SK-N-MC (cell line): ENCODE measurements around the gene DISP2.

Source experiments
- DNase-seq: peaks from one replicate; pipeline ENCODE4 v3.0.0-alpha.2; 2011; ENCODE audit warnings: low read depth, low spot score
- H3K27ac ChIP-seq: fragments of 200-600 bp; sonication (generic); 2 replicates; pipeline ENCODE4 v1.5.1; 2016; ENCODE audit warnings: mixed run types
- H3K36me3 ChIP-seq: fragments of 200-600 bp; sonication (generic); 2 replicates; pipeline ENCODE4 v1.6.1; 2017; ENCODE audit warnings: antibody characterized with exemption, low read length, mixed read lengths; ENCODE audit not compliant: insufficient read depth
- H3K4me3 ChIP-seq: fragments of 200-600 bp; sonication (generic); 2 replicates; pipeline ENCODE4 v1.5.1; 2016
- H3K9ac ChIP-seq: fragments of 200-600 bp; sonication (generic); 2 replicates; pipeline ENCODE4 v1.8.0; 2017; ENCODE audit warnings: mixed run types, mixed read lengths; ENCODE audit not compliant: insufficient read length
- H3K9me3 ChIP-seq: fragments of 200-600 bp; sonication (generic); 2 replicates; pipeline ENCODE4 v1.6.1; 2017; ENCODE audit warnings: low read depth, mild to moderate bottlenecking, antibody characterized with exemption, low read length, moderate library complexity, mixed read lengths
- EZH2 ChIP-seq: fragments of 200-600 bp; sonication (generic); IDR thresholded peaks from one replicate; pipeline ENCODE4 v1.6.1; 2017; ENCODE audit warnings: antibody characterized with exemption
- FOXP2 ChIP-seq: optimal IDR thresholded peaks from 2 replicates; pipeline ENCODE3; 2011; ENCODE audit warnings: mild to moderate bottlenecking, moderate library complexity; ENCODE audit not compliant: insufficient read depth; ENCODE audit errors: extremely low read length, control extremely low read depth
- POLR2AphosphoS5 ChIP-seq: IDR thresholded peaks from 2 replicates; pipeline ENCODE4 v1.6.1; 2012; ENCODE audit warnings: mild to moderate bottlenecking, low read depth, low read length, borderline replicate concordance

Gene DISP2

GRCh38 chr15:40410476-40410875 is 52.5 kb downstream of the DISP2 start:
- no peak overlapping the region for H3K4me3 ChIP-seq
- peaks cover 48% of the 10 kb centered on the region for H3K36me3 ChIP-seq
- no peak overlapping the region for H3K27ac ChIP-seq
- DNase-seq = no peak
- TF ChIP-seq POLR2AphosphoS5 (no peak), EZH2 (no peak), FOXP2 (no peak)
- H3K9me3 ChIP-seq = no peaks in the 10 kb centered on the region
- no peak overlapping the region for H3K9ac ChIP-seq

DNA sequence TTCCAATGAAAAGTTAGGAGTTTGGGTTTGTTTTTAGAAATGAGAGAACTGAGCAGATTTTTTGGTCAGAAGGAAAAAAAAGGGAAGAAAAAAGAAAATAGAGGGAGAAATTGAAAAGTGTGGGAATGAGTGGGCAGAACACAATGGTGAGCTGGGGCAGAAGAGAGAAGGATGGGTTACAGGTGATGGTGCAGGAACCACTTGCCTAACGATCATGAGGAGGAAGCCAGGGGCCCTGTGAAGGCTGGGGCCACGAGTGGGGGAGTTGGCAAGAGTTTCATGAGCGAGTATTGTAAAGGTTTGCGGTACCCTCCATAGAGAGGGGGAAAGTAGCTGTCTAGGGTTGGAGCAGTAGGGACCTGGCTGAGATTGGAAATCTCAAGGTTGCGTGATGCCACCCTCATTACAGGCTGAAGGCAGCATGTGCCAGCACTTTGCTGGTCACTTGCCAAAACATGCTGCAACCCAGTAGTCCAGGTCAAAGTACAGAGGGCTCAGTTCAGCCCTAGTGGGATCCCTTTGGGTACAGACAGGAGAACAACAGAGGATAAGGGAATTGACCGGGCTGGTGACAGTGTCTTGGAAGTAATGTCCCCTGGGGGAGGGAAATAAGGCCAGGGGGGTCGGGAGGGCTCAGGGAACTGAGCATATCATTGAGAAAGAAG is 54.2 kb downstream of the DISP2 start:
- Histone ChIP-seq H3K36me3 (peaks cover 56% of the 10 kb centered on the region), H3K9ac (no peak overlapping the region), H3K27ac (no peak overlapping the region), H3K9me3 (no peaks in the 10 kb centered on the region), H3K4me3 (no peak overlapping the region)
- TF ChIP-seq FOXP2 (no peak), POLR2AphosphoS5 (no peak), EZH2 (no peak)
- DNase-seq = no peak

DNA sequence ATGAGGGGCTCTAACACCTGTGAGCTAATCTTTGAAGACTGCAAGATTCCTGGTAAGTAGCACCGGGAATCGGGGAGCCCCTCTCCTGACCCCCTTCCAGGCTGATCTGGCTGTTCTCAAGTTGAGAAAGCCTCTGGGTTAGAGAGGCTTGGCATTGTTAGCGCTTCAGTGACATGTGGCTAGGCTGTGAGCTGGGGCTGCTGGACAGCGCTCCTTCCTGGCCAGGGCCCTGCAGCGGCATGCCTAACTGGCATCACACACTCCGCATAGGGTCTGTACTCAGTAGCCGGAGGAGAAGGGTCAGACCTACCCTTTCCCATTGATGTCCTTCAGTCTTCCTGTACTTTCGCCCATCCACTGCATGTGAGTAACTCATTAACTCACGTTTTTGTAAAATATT is 55.0 kb downstream of the DISP2 start:
- no peak overlapping the region for H3K9ac ChIP-seq
- no peak for DNase-seq
- no peak overlapping the region for H3K27ac ChIP-seq
- TF ChIP-seq FOXP2 = no peak
- no peak for TF ChIP-seq POLR2AphosphoS5
- TF ChIP-seq EZH2 = no peak
- H3K9me3 ChIP-seq = no peaks in the 10 kb centered on the region
- no peak overlapping the region for H3K4me3 ChIP-seq
- H3K36me3 ChIP-seq = peaks cover 53% of the 10 kb centered on the region

DNA sequence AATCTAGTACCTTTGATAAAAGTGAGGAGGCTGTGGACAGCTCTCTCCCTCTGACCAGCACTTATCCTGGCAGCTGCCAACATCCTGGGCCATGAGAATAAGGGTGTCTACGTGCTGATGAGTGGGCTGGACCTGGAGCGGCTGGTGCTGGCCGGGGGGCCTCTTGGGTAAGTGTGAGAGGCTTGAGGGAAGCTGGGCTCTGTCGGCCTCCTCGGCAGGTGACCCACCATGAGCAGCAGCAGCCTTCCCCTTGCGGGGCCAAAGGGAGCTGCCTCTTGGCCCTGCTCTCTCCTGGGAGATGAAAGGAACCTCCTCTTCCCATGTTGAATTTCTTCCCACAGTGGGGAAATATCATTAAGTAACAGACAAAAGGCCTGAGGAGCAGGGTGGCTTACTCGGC is 56.8 kb downstream of the DISP2 start:
- no peak overlapping the region for H3K4me3 ChIP-seq
- no peak overlapping the region for H3K27ac ChIP-seq
- no peaks in the 10 kb centered on the region for H3K9me3 ChIP-seq
- DNase-seq = no peak
- TF ChIP-seq EZH2 = no peak
- TF ChIP-seq FOXP2 = no peak
- no peak for TF ChIP-seq POLR2AphosphoS5
- peaks cover 47% of the 10 kb centered on the region for H3K36me3 ChIP-seq
- H3K9ac ChIP-seq = no peak overlapping the region

DNA sequence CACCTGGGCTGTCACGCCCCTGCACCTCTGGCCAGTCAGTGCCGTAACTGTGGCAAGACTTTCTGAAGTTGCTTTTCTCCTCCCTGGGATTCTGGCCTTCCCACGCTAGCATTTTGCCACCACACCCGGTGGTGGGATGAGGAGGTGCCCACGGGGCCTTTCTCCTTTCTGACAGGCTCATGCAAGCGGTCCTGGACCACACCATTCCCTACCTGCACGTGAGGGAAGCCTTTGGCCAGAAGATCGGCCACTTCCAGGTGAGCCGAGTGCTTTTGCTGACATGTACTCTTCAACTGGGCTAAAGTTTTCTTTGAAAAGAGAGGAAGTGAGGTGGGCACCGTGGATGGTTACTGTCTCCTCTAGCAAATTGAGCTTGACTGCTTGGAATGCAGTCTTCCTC is 57.2 kb downstream of the DISP2 start:
- no peak for DNase-seq
- Histone ChIP-seq H3K36me3 (peaks cover 44% of the 10 kb centered on the region), H3K4me3 (no peak overlapping the region), H3K9me3 (no peaks in the 10 kb centered on the region), H3K27ac (no peak overlapping the region), H3K9ac (no peak overlapping the region)
- TF ChIP-seq FOXP2 (no peak), EZH2 (no peak), POLR2AphosphoS5 (no peak)

- no peaks in the 10 kb centered on the region for H3K9me3 ChIP-seq
- peaks cover 36% of the 10 kb centered on the region; the same call in 1 of the 2 replicates for H3K36me3 ChIP-seq
- TF ChIP-seq FOXP2 = no peak
- no peak for TF ChIP-seq EZH2
- TF ChIP-seq POLR2AphosphoS5 = no peak
- H3K4me3 ChIP-seq = no peak overlapping the region
- no peak overlapping the region for H3K9ac ChIP-seq
- no peak overlapping the region for H3K27ac ChIP-seq
- no peak for DNase-seq
Observed at GRCh38 chr15:40416056-40416455, 58.0 kb downstream of the DISP2 start.

DNA sequence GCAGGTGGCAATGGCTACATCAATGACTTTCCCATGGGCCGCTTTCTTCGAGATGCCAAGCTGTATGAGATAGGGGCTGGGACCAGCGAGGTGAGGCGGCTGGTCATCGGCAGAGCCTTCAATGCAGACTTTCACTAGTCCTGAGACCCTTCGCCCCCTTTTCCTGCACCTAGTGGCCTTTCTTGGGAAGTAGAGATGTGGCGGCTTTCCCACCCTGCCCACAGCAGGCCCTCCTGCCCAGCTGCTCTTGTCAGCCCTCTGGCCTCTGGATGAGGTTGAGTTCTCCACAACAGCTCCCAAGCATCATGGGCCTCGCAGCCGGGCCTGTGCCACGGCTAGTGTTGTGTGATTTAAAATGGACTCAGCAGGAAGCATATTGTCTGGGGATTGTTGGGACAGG is 60.1 kb downstream of the DISP2 start:
- H3K27ac ChIP-seq = no peak overlapping the region
- H3K9ac ChIP-seq = no peak overlapping the region
- no peak overlapping the region for H3K4me3 ChIP-seq
- peaks cover 26% of the 10 kb centered on the region; the same call in 1 of the 2 replicates for H3K36me3 ChIP-seq
- no peaks in the 10 kb centered on the region for H3K9me3 ChIP-seq
- TF ChIP-seq POLR2AphosphoS5 = no peak
- no peak for TF ChIP-seq EZH2
- no peak for TF ChIP-seq FOXP2
- no peak for DNase-seq

DNA sequence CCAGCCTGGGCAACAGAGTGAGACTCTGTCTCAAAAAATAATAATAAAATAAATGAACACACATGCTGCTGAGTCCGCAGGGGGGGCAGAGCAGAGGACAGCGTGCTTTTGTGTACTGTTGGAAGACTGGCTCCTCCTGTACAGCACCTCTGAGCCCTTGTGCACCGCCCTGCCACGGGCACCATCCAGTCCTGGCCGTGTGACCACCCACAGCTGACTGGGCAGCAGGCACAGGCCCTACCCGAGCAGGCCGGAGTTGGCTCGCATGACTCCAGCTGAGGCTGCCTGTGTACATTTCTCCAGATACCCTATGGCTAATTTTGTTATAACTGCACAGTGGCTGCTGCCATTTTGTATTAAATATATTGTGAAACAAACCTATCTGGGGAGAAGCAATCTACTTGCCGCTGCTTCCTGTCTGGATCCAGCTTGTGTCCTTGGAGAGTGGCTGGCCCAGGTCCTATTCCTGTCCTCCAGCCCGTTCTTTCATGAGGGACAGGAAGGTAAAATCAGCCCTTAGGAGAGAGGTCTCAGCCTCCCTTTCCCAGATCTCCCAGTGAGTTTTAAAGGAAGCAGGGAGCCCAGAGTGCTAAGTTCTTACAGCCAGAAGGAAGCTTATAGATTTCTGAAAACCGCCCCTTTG is 62.2 kb downstream of the DISP2 start:
- H3K36me3 ChIP-seq = peaks cover 14% of the 10 kb centered on the region; the same call in 1 of the 2 replicates
- DNase-seq = no peak
- no peak overlapping the region for H3K9ac ChIP-seq
- H3K9me3 ChIP-seq = no peaks in the 10 kb centered on the region
- H3K4me3 ChIP-seq = no peak overlapping the region
- TF ChIP-seq EZH2 (no peak), POLR2AphosphoS5 (no peak), FOXP2 (no peak)
- peak overlapping the region; percentile 22 for H3K27ac ChIP-seq

DNA sequence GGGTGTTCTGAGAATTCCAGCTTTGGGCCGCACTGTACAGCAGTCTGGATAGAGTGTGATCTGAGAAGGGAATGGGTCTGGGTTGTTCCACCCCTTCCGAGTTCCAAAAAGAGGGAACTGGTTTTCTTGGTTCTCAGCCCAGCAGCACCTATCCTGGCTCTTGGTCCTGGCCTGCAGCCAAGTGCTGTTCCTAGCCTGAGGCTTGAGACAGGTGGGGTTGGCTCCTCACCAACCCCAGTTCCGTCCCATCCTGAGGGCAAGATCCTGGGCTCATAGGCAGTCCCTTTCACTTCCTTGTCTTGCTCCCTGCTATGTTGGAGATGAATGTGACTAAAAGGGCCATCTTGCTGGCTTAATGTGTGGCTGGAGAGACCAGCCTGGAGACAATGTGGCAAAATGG is 62.8 kb downstream of the DISP2 start:
- H3K36me3 ChIP-seq = peaks cover 8% of the 10 kb centered on the region; the same call in 1 of the 2 replicates
- no peak for DNase-seq
- no peak overlapping the region for H3K9ac ChIP-seq
- TF ChIP-seq FOXP2 (no peak), EZH2 (no peak), POLR2AphosphoS5 (no peak)
- no peaks in the 10 kb centered on the region for H3K9me3 ChIP-seq
- H3K4me3 ChIP-seq = no peak overlapping the region
- H3K27ac ChIP-seq = peak overlapping the region; percentile 22
